IgD-negative memory B cell (primary cell): ENCODE results near the gene SLC25A25. TPM values are rescaled to one million over a fixed set of nuclear protein-coding genes. Genes with fewer than 3 reads are reported as not detected.

Experiments used
- H3K27ac Mint-ChIP-seq, 3 donors: one replicate each; pipeline ENCODE4 v1.8.0; 2020 to 2022; ENCODE audit warnings: mild to moderate bottlenecking in 3 of 3, mixed read lengths in 3 of 3, moderate library complexity in 1 of 3
- H3K27me3 Mint-ChIP-seq: one replicate; pipeline ENCODE4 v1.8.0; 2021; ENCODE audit warnings: mixed read lengths
- H3K36me3 Mint-ChIP-seq: one replicate; pipeline ENCODE4 v1.8.0; 2020; ENCODE audit warnings: mild to moderate bottlenecking, mixed read lengths
- H3K4me1 Mint-ChIP-seq, 3 donors: one replicate each; pipeline ENCODE4 v1.8.0; 2020 to 2022; ENCODE audit warnings: mixed read lengths in 3 of 3, mild to moderate bottlenecking in 1 of 3
- H3K4me3 Mint-ChIP-seq, 4 donors: one replicate each; pipeline ENCODE4 v1.8.0; 2020 to 2022; ENCODE audit warnings: mild to moderate bottlenecking in 4 of 4, mixed read lengths in 4 of 4, moderate library complexity in 3 of 4
- H3K9me3 Mint-ChIP-seq, 3 donors: one replicate each; pipeline ENCODE4 v1.8.0; 2020 to 2021; ENCODE audit warnings: mixed read lengths in 3 of 3, mild to moderate bottlenecking in 1 of 3
- polyA plus RNA-seq: library from polyadenylated mRNA; unstranded; fragments of 300-500 nt; fragmentation: Illumina TruSeq; gene quantifications from one replicate; pipeline ENCODE4 v1.2.3, GENCODE V29; 2021

The SLC25A25 gene
- polyA plus RNA-seq, 1 donor from 2014 or later, result 7.4 TPM

DNA sequence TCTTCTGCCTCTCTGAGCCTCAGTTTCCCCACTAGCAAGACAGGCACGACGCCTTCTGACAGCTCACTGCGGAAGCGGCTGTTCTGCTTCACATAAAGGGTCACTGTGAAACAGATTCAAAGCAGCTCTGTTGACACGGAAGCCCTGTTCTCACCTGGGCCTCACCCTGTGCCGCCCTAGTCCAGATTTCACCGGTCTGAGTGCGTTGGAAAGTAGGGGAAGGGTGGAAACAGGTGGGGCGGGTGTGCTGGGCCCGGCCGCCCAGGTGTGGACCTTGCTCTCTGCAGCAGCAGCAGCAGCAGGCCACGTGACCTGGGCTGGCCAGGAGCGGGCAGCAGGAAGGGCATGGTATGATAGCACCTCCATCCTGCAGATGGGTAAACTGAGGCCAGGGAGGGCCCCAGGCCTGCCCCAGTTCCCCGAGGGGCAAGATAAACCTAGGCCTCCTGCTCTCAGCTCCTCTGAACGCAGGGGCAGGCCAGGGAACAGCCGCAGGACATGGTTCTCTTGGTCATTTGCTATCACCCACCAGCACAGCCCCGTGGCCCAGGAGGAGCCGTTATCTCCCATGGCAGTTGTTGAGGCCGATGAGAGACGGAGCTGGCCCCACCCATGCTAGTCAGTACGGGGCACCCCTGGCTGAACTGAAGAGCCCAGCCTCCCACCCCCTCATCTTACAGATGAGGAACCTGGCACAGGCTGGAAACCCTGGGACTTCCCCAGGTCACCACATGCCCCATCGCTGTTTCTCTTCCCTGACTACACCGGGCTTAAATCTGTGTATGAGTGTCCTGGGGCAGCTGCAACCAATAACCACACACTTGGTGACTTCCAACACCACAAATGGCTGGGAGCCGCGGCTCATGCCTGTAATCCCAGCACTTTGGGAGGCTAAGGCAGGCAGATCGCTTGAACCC is 47.4 kb downstream of the SLC25A25 start:
- Mint-ChIP-seq H3K36me3 (no peaks in the 10 kb centered on the region), H3K4me3 (peak overlapping the region; percentile 42 to 90 (median 66)), H3K4me1 (peaks cover 12 to 16% (median 15%) of the 10 kb centered on the region in 3 donors), H3K27me3 (no peaks in the 10 kb centered on the region), H3K27ac (peak overlapping the region; percentile 87 to 98 (median 95)), H3K9me3 (no peaks in the 10 kb centered on the region)

DNA sequence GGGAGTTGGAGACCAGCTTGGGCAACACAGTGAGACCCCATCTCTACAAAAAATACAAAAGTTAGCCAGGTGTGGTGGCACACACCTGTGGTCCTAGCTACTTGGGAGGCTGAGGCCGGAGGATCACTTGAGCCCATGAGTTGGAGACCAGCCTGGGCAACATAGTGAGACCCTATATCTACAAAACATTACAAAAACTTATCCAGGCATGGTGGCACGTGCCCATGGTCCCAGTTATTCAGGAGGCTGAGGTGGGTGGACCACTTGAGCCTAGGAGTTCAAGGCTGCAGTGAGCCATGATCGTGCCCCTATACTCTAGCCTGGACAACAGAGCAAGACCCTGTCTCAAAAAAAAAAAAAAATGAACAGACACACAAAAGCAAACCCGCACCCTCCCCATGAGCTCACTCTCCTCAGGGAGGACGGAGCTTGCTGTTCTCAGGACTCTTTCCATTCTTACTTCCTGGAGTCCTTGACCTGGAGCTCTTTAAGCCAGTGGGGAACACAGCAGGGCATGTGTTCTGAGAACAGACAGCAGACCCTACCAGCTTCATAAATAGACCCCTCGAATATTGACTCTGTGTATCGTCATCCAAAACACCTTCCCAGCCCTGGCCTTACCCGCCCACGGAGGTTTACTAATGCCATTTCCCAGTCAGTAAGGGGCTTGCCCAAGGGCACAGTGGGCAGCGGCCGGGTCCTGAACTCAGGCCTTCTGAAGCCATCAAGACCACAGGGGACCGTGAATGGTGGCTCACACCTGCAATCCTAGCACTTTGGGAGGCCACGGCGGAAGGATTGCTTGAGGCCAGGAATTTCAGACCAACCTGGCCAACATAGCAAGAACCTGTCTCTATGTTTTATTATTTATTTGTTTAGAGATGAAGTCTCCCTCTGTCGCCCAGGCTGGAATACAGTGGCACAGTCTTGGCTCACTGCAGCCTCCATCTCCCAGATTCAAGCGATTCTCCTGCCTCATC is 48.4 kb downstream of the SLC25A25 start:
- Mint-ChIP-seq H3K27ac (peak overlapping the region; percentile 87 to 98 (median 95)), H3K27me3 (no peaks in the 10 kb centered on the region), H3K4me1 (peaks cover 12 to 15% (median 14%) of the 10 kb centered on the region in 3 donors), H3K9me3 (no peaks in the 10 kb centered on the region), H3K4me3 (peak overlapping the region; percentile 42 to 90 (median 66)), H3K36me3 (no peaks in the 10 kb centered on the region)

DNA sequence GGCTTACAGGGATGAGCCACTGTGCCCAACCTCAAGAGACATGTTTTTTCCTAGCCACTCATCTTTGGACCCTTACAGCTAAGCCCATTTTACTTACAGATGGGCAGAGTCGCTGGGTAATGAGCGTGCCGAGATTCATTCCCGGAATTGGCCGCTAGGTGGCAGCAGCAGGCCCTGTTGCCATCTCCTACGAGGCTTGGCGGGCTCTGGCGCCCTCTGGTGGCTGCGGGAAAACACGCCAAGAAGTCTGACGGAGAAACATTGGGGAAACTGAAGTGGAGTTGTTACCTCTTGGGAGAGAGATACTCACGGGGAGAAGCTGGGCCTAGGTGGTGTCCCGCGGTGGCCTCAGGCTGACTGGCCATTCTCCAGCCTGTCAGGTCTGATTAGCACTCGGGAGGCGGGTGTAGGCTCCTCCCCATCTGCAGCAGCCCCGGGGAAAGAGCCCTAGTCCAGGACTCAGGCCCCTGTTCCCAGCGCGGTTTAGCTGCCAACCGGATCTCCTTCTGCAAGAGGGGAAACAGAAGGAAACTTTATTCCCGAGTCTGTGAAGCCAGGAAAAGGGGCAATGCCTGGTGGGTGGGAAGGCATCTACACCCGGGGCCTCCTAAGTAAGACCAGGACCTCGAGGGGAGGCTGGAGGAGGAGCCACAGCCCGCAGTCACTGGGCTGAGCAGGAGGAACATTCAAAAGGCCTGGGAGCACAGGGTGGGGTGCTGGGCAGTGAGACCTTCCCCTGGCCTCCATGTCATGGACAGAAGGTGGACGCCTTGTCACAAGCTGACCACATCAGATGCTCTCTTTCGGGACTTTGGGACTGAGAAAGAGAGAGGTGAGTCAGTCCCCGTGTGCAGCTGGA is 49.8 kb downstream of the SLC25A25 start:
- Mint-ChIP-seq H3K4me3 (peak overlapping the region in 2 of 4 donors; percentile 32 to 46), H3K27me3 (no peaks in the 10 kb centered on the region), H3K4me1 (peaks cover 12 to 15% (median 14%) of the 10 kb centered on the region in 3 donors), H3K27ac (peak overlapping the region; percentile 50 to 95 (median 63)), H3K36me3 (no peaks in the 10 kb centered on the region), H3K9me3 (no peaks in the 10 kb centered on the region)

DNA sequence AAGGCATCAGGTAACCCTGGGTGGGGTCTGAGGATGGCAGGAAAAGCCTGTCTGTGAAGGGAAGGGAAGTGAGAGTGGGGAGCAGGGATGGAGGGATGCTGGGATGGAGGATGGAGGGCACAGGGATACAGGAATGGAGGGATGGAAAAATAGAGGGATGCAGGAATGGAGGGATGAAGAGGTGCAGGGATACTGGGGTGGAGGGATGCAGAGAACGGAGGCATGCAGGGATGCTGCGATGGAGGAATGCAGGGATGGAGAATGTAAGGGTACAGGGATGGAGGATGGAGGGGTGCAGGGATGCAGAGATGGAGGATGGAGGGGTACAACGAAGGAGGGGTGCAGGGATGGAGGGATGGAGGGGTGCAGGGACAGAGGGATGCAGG is 50.4 kb downstream of the SLC25A25 start:
- peaks cover 12 to 15% (median 14%) of the 10 kb centered on the region in 3 donors for H3K4me1 Mint-ChIP-seq
- no peaks in the 10 kb centered on the region for H3K36me3 Mint-ChIP-seq
- peak overlapping the region in 1 of 3 donors; percentile 77 for H3K27ac Mint-ChIP-seq
- no peaks in the 10 kb centered on the region for H3K9me3 Mint-ChIP-seq
- H3K27me3 Mint-ChIP-seq, result no peaks in the 10 kb centered on the region
- no peak overlapping the region for H3K4me3 Mint-ChIP-seq

DNA sequence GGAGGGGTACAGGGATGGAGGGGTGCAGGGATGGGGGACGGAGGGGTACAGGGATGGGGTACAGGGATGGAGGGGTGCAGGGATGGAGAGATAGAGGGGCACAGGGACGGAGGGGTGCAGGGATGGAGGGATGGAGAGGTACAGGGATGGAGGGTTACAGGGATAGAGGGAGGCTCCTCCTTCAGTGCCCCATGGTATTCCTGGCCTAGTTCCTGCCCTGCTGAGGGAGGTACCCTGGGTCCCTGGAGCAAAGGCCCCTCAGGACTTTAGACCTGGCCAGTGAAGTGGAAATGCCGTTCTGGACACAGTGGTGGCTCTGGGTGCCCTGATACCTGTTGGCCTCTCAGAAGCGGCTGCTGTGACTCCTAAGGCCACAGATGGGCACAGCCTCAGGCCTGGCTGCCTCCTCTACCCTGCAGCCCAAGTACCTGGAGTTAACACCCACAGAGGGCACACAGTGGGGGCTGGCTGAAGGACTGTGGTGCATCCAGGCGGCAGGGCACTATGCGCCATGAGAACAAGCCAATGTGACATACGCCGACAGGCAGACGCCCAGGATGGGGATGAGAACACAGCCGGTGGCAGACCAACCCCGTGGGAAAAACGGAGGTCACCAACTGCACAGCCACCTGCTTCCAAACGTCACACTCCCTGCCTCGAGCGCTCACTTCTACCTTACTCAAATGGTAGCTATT is 51.1 kb downstream of the SLC25A25 start:
- Mint-ChIP-seq H3K27me3 (no peaks in the 10 kb centered on the region), H3K4me1 (peaks cover 13 to 15% (median 14%) of the 10 kb centered on the region in 3 donors), H3K27ac (peak overlapping the region in 1 of 3 donors; percentile 77), H3K9me3 (no peaks in the 10 kb centered on the region), H3K36me3 (no peaks in the 10 kb centered on the region), H3K4me3 (no peak overlapping the region)

DNA sequence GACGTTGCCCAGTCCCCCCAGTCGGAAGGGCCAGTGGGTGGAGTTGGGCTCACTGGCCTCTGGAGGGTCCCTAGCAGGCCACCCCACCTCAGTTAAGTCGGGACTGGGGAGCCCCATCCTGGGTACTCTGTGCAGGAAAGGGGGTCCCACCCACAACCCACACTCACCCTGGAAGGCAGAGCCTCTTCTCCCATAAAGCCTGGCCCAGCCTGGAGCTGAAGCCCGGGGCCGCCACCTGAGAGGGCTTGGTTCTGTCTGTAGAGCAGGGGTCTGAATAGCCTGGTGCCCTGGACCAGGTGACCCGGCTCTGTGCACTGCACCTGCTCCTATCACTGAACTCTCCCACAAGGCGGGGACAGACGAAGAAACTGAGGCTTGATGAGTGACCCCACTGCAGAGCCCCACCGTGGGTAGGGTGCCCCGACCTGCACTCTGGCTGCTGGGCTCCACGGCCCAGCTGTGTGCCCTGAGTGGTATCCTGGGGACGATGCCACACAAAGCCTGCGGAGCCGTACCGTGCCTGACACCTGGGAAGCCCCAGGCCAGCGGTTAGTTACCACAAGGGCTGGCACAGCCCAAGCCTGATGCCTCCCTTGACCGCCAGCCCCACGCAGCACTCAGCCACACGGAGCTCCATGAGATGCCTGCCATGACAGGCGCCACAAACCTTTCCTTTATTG is 52.2 kb downstream of the SLC25A25 start:
- Mint-ChIP-seq H3K36me3 (no peaks in the 10 kb centered on the region), H3K27me3 (no peaks in the 10 kb centered on the region), H3K4me3 (peak overlapping the region in 1 of 4 donors; percentile 38), H3K27ac (no peak overlapping the region), H3K9me3 (no peaks in the 10 kb centered on the region), H3K4me1 (peaks cover 16 to 20% (median 16%) of the 10 kb centered on the region in 3 donors)

DNA sequence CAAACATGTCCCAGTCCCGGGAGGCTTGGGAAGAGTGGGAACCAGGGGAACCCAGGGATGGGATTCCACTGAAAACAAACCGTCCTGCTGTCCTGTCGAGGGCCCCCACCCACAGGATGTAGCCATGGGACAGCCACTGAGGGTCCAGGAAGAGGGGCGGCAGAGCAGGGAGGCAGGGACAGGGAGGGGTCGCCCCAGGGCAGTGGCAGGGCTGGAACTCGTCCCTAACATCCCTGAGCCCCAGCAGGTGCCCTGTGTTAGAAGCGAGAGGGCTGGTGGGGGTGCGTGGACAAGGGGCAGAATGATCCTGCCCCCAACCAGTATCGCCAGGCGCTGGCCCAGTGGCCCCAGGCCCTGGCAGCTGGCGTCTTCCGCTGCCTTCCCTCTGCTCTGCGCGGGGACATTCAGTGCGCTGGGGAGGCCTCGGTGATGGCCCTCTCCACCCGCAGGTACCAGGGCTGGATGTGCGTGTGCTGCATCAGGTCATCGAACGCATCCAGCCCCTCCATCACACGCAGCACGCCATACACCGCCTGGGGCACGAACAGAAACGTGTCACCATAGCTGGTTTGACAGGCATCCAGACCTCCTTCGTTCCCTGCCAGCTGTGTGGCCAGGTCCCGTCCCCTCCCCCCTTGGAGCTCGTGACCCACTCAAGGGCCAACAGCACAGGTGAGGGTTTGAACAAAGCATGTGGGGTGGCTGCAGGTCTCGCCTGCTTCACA is 52.9 kb downstream of the SLC25A25 start:
- H3K4me1 Mint-ChIP-seq, result peaks cover 17 to 19% (median 18%) of the 10 kb centered on the region in 3 donors

DNA sequence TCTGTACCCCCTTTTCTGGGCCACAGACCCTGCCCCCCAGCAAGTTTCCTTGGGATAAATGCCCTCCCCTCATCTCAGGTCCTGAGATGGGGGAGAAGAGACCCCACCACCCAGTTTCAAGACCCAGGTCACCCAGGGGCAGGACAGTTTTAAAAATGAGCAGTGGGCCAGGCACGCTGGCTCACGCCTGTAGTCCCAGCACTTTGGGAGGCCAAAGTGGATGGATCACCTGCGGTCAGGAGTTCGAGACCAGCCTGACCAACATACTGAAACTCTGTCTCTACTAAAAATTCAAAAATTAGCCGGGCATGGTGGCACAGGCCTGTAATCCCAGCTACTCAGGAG is 53.4 kb downstream of the SLC25A25 start:
- H3K27me3 Mint-ChIP-seq, result no peaks in the 10 kb centered on the region
- no peaks in the 10 kb centered on the region for H3K36me3 Mint-ChIP-seq
- no peak overlapping the region for H3K27ac Mint-ChIP-seq
- H3K4me1 Mint-ChIP-seq, result peaks cover 20 to 22% (median 21%) of the 10 kb centered on the region in 3 donors
- H3K4me3 Mint-ChIP-seq, result no peak overlapping the region
- H3K9me3 Mint-ChIP-seq, result no peaks in the 10 kb centered on the region

More for the DNA sequence above, 52.9 kb downstream of the SLC25A25 start:
- Mint-ChIP-seq H3K27me3 (no peaks in the 10 kb centered on the region), H3K4me3 (no peak overlapping the region), H3K27ac (no peak overlapping the region), H3K9me3 (no peaks in the 10 kb centered on the region), H3K36me3 (no peaks in the 10 kb centered on the region)

DNA sequence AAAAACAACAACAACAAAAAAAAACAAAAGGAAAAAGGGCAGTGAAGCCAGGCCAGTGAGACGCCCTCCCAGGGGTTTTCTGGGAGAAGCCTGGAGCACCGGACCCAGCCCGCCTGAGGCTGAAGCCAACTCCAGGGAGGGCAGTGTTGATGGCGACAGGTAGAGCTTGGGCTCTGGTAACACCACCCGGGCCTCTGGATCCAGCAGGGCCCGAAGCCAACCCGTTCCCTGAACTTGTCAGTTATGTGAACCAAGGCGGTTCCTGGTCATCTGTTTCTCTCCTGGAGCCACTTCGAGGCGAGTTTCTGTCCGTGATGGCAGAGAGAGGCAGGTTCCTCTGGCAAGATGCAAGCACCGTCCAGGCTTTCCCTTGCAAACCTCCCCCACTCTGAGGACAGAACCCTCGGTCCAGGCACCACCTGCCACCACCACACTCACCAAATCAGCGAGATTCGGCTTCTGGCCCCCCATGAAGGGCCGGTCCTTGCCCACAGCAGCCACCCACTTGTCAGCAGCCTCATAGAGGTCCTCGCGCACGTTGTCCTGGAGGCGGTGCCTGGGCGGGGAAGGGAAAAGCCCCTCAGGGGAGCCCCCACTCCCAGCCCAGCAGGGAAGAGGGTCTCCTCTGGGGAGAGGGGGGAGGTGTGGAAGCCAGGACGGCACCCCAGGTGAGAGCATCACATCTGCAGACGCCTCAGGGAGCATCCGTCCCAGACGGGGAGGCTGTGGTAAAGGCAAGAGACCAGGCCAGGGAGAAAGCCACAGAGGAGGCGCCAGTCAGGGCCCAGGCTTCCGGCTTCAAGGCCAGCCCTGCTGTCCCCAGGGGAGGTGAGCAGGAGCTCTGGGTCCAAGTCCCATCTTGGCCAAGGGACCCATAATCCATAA is 54.1 kb downstream of the SLC25A25 start:
- Mint-ChIP-seq H3K36me3 (no peaks in the 10 kb centered on the region), H3K27ac (no peak overlapping the region), H3K9me3 (no peaks in the 10 kb centered on the region), H3K4me1 (peaks cover 20 to 22% (median 21%) of the 10 kb centered on the region in 3 donors), H3K27me3 (no peaks in the 10 kb centered on the region), H3K4me3 (no peak overlapping the region)

DNA sequence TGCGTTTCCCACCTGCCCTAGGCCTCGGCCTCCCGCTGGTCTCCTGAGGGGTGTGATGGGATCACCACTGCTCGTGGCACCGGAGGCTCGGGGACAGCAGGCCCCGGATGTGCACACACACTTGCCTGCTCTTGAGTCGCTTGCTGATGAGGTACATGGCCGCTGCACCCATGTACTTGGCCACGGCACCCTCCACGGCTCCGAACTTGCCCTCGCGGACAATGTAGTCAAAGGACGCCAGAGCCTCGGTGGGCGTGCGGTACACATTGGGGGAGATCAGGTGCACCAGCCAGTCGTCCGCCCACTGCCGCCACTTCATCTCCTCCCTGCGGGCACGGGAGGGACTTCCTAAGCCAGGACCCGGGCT is 54.8 kb downstream of the SLC25A25 start:
- Mint-ChIP-seq H3K9me3 (no peaks in the 10 kb centered on the region), H3K4me1 (peaks cover 17 to 19% (median 18%) of the 10 kb centered on the region in 3 donors), H3K27me3 (no peaks in the 10 kb centered on the region), H3K27ac (no peak overlapping the region), H3K36me3 (no peaks in the 10 kb centered on the region), H3K4me3 (peak overlapping the region in 1 of 4 donors; percentile 49)

DNA sequence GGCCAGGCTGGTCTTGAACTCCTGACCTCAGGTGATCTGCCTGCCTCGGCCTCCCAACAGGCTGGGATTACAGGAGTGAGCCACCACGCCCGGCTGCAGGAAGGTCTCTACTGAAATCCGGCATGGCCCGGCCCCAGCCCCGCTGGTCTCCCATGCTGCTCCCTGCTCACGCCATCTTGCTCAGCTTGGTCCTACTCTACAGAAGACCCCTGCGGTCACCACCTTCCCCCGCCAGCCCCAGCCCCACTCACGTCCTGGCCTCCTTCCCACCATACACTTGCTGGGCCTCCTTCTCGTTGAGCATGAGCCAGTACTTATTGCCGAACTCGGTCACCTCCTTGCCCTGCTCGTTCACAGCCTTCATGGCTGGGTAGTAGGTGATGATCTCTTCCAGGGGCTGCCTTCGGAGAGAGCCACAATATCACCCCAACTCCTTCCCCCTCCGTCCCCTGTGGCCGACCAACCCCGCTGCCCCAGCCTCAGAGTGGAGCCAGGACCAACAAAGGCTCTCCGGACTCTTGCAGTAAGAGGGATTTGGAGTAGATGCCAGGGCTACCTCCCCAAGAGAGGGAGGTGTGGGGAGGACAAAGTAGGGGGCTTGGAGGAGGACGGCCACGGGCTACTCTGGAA is 55.5 kb downstream of the SLC25A25 start:
- Mint-ChIP-seq H3K27me3 (no peaks in the 10 kb centered on the region), H3K36me3 (no peaks in the 10 kb centered on the region), H3K9me3 (no peaks in the 10 kb centered on the region), H3K27ac (no peak overlapping the region), H3K4me1 (peaks cover 17 to 23% (median 18%) of the 10 kb centered on the region in 3 donors), H3K4me3 (peak overlapping the region in 1 of 4 donors; percentile 27)

DNA sequence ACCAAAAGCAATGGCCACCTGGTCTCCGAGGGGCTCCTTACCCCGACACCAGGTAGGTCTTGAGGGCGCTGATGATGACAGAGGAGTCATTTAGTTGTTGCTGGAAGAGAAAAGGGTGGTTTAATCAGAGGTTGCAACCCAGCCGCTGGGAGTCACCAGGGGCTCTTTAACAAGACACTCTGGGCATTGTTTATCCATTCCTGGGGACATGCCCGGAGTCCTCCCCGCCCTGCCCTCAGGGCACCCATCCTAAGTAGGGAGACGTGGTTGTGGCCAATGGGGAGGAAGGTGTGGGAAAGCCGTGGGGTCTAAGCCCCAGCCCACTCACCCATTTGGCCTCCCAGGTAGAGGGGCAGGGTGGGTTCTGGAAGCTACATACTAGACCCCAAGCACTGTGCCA is 56.4 kb downstream of the SLC25A25 start:
- H3K36me3 Mint-ChIP-seq, result no peaks in the 10 kb centered on the region
- H3K4me1 Mint-ChIP-seq, result peaks cover 21 to 29% (median 22%) of the 10 kb centered on the region in 3 donors
- no peaks in the 10 kb centered on the region for H3K27me3 Mint-ChIP-seq
- H3K9me3 Mint-ChIP-seq, result no peaks in the 10 kb centered on the region
- H3K4me3 Mint-ChIP-seq, result peak overlapping the region in 3 of 4 donors; percentile 26 to 91 (median 83)
- H3K27ac Mint-ChIP-seq, result peak overlapping the region in 2 of 3 donors; percentile 63 to 100
